HG02571 (cell line): ENCODE measurements around the gene METTL17.

ENCODE experiments used
- ATAC-seq: cut with Tn5 transposase; IDR thresholded peaks from one replicate; pipeline ENCODE4 v1.9.1; 2021; ENCODE audit warnings: mild to moderate bottlenecking, moderate library complexity; ENCODE audit not compliant: unreplicated experiment

METTL17 gene

DNA sequence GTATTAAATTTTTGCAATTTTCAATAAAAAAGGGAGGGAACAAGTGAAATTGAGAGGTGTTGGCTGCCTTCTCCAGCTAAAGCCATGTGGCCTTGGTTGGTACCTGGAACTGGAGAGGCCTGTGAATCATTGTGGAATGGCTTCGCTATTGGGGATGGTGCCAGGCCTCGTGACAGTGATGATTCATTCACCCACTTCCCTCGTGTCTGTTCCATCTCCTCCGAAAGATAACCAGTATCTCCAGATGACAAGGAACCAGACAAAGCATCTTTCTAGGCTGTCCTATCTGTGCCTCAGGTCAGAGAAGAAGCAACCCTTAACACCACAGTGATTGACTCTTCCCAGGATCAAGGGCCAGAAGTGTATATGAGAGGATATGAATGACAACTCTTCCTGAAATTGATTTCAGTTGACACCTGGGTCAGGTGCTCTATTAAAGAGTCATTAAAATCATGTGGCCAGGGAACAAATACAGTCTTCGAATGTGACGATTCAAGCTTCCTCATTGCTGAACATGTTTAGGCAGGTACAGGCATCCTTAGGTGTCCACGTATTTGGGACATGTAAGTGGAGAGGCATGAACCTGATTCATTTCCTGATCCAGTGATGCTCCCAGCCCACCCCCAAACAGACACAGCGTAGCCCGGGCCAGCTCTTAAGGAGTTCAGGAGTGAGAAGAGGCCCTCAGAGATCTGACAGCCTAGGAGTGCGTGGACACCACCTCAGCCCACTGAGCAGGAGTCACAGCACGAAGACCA is 52.1 kb downstream of the METTL17 start, which contains the start of gene RNASE7:
Gene RNASE7, plus strand, starts transcription at position 687 of the 758 bp plus-strand sequence. CDS start 631 bp downstream, outside the sequence.
- ATAC-seq = no peak

DNA sequence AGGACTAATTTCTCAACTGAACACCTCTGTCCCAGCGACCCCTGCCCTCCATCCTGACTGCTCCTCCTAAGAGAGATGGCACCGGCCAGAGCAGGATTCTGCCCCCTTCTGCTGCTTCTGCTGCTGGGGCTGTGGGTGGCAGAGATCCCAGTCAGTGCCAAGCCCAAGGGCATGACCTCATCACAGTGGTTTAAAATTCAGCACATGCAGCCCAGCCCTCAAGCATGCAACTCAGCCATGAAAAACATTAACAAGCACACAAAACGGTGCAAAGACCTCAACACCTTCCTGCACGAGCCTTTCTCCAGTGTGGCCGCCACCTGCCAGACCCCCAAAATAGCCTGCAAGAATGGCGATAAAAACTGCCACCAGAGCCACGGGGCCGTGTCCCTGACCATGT is 53.1 kb downstream of the METTL17 start:
- ATAC-seq = no peak

DNA sequence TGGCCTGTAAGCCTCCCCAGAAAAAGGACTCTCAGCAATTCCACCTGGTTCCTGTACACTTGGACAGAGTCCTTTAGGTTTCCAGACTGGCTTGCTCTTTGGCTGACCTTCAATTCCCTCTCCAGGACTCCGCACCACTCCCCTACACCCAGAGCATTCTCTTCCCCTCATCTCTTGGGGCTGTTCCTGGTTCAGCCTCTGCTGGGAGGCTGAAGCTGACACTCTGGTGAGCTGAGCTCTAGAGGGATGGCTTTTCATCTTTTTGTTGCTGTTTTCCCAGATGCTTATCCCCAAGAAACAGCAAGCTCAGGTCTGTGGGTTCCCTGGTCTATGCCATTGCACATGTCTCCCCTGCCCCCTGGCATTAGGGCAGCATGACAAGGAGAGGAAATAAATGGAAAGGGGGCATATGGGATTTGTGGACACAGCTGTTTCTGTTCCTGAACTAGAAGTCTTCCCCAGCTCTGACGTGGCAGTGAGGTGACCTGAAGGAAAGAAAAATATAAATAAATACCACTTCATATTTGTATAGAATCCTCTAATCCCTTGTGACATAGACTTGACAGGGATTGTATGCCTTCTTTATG is 53.7 kb downstream of the METTL17 start:
- no peak for ATAC-seq

- no peak for ATAC-seq
Observed at GRCh38 chr14:21043974-21044618, 54.3 kb downstream of the METTL17 start.
